ENCODE measurements around the gene NFATC1.

DNA sequence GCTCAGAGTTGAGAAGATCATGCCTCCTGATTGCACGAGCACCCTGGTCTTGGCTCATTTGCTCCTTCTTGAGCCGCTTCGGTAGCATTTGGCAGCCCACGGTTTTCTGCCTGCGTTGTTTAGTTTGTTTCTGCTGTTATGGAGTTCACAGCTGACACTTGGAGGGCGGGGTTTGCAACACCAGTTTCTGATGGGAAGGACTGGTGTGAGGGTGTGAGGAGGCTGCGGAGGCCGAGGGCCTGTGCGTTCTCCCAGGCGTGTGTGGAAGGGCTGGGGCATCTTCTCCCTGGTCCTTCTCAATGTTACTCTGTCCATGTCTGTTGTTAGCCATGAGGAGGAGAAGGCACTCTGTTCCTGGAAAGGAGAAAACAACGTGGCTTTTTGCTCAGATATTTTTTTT lies 22.9 kb downstream of the NFATC1 start:
- TF ChIP-seq EP300 (IDR thresholded peaks at IDR 0.05; ENCODE audit: low read depth): no peak
- TF ChIP-seq, protein P1, sequence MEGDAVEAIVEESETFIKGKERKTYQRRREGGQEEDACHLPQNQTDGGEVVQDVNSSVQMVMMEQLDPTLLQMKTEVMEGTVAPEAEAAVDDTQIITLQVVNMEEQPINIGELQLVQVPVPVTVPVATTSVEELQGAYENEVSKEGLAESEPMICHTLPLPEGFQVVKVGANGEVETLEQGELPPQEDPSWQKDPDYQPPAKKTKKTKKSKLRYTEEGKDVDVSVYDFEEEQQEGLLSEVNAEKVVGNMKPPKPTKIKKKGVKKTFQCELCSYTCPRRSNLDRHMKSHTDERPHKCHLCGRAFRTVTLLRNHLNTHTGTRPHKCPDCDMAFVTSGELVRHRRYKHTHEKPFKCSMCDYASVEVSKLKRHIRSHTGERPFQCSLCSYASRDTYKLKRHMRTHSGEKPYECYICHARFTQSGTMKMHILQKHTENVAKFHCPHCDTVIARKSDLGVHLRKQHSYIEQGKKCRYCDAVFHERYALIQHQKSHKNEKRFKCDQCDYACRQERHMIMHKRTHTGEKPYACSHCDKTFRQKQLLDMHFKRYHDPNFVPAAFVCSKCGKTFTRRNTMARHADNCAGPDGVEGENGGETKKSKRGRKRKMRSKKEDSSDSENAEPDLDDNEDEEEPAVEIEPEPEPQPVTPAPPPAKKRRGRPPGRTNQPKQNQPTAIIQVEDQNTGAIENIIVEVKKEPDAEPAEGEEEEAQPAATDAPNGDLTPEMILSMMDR (IDR thresholded peaks at IDR 0.05): no peak
- no peak for TF ChIP-seq POLR2A (IDR thresholded peaks at IDR 0.05)
- TF ChIP-seq POLR2AphosphoS5 (IDR thresholded peaks at IDR 0.05): no peak

Measured in transverse colon (tissue), 4 donors.